SK-N-SH (cell line): ENCODE results near the gene TBC1D2B.

Experiments
- CHD2 ChIP-seq: fragments of 150-350 bp; IDR thresholded peaks from 2 replicates; pipeline ENCODE4 v1.6.1; 2018; ENCODE audit warnings: low read length; ENCODE audit not compliant: partially characterized antibody
- CTCF ChIP-seq: fragments of 200-600 bp; sonication (generic); IDR thresholded peaks from 2 replicates; pipeline ENCODE4 v1.6.1; 2017; ENCODE audit warnings: antibody characterized with exemption, mild to moderate bottlenecking, moderate library complexity
- FOXM1 ChIP-seq: IDR thresholded peaks from 2 replicates; pipeline ENCODE4 v1.4.0; 2012; ENCODE audit warnings: low read depth, mild to moderate bottlenecking
- JUND ChIP-seq: IDR thresholded peaks from 2 replicates; pipeline ENCODE4 v1.4.0; 2012
- MAX ChIP-seq: IDR thresholded peaks from 2 replicates; pipeline ENCODE4 v1.4.0; 2012; ENCODE audit warnings: low read depth
- POLR2AphosphoS5 ChIP-seq: IDR thresholded peaks from 2 replicates; pipeline ENCODE4 v1.6.1; 2012; ENCODE audit warnings: low read depth, low read length
- REST ChIP-seq: IDR thresholded peaks from 2 replicates; pipeline ENCODE4 v1.6.1; 2012; ENCODE audit warnings: mild to moderate bottlenecking, low read depth, low read length, moderate library complexity
- SMC3 ChIP-seq: IDR thresholded peaks from 2 replicates; pipeline ENCODE4 v1.6.1; 2012; ENCODE audit warnings: low read depth, low read length, improper control_type of control experiment
- ZBTB33 ChIP-seq: IDR thresholded peaks from 2 replicates; pipeline ENCODE4 v1.4.0; 2012; ENCODE audit warnings: low read depth, borderline replicate concordance

- no peak for TF ChIP-seq CTCF
- TF ChIP-seq JUND: no peak
- TF ChIP-seq REST: no peak
- TF ChIP-seq FOXM1: no peak
- peak; percentile 29; the same call in 1 of the 2 replicates for TF ChIP-seq SMC3
- TF ChIP-seq POLR2AphosphoS5: no peak
- no peak for TF ChIP-seq MAX
- no peak for TF ChIP-seq ZBTB33
- TF ChIP-seq CHD2: no peak
Observed at GRCh38 chr15:77983708-77984445, 93.6 kb downstream of the TBC1D2B start.
